Activated T-cell treated with anti-CD3 and anti-CD28 coated beads, Interleukin-2, amount 50 U/mL, for 4 hours (primary cell): ENCODE measurements around the gene RFXANK. TPM values are rescaled to one million over a fixed set of nuclear protein-coding genes. Genes with fewer than 3 reads are reported as not detected.
"Not testable (repeated sequence)": the region's sequence is repeated elsewhere in the genome, so short reads cannot be mapped to it uniquely, and the experiment has no call there.

Experiments used
- ATAC-seq, 2 donors: fragments of 200-7000 bp; cut with Tn5 transposase; one replicate each; pipeline ENCODE4 v1.10.0; 2021
- DNase-seq: peaks from one replicate; pipeline ENCODE4 v3.0.0-alpha.2; 2020
- H3K27me3 Mint-ChIP-seq: one replicate; pipeline ENCODE4 v1.8.0; 2021; ENCODE audit warnings: low read depth, mixed read lengths
- H3K36me3 Mint-ChIP-seq: one replicate; pipeline ENCODE4 v1.8.0; 2022; ENCODE audit warnings: mixed read lengths; ENCODE audit not compliant: insufficient read depth
- H3K4me1 Mint-ChIP-seq: one replicate; pipeline ENCODE4 v1.8.0; 2021; ENCODE audit warnings: low read depth, mixed read lengths
- H3K4me3 Mint-ChIP-seq: one replicate; pipeline ENCODE4 v1.8.0; 2021; ENCODE audit warnings: mild to moderate bottlenecking, moderate library complexity, mixed read lengths
- H3K9me3 Mint-ChIP-seq: one replicate; pipeline ENCODE4 v1.8.0; 2021; ENCODE audit warnings: mixed read lengths
- total RNA-seq, 3 donors: library from RNA; stranded (reverse); gene quantifications; one replicate each; pipeline ENCODE4 v1.2.1, GENCODE V29; 2021

The RFXANK gene
- total RNA-seq, 3 donors from 2014 or later = 110 to 120 (median 118) TPM

DNA sequence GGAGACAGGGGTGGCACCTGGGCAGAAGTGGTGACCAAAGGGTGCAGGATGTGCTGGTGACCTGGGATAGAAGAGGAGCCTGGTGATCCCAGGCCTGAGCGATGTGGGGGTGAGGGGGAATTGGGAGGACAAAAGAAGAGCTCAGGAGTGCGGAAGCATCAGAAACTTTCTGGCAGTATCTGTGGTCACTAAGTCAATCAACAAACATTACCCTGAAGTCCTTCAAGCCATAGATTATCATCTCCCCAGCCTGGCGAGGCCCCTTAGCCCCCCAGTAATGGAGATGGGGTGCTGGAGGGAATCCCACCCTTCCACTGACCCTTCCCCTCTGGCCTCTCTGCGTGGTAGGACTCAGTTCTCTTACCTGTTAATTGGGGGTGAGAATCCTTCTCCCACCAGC lies 32.5 kb upstream of the RFXANK start:
- Mint-ChIP-seq H3K27me3 (no peaks in the 10 kb centered on the region), H3K9me3 (no peaks in the 10 kb centered on the region), H3K36me3 (peaks cover 11% of the 10 kb centered on the region), H3K4me3 (no peak overlapping the region), H3K4me1 (no peaks in the 10 kb centered on the region)
- ATAC-seq (no peak), DNase-seq (no peak)

DNA sequence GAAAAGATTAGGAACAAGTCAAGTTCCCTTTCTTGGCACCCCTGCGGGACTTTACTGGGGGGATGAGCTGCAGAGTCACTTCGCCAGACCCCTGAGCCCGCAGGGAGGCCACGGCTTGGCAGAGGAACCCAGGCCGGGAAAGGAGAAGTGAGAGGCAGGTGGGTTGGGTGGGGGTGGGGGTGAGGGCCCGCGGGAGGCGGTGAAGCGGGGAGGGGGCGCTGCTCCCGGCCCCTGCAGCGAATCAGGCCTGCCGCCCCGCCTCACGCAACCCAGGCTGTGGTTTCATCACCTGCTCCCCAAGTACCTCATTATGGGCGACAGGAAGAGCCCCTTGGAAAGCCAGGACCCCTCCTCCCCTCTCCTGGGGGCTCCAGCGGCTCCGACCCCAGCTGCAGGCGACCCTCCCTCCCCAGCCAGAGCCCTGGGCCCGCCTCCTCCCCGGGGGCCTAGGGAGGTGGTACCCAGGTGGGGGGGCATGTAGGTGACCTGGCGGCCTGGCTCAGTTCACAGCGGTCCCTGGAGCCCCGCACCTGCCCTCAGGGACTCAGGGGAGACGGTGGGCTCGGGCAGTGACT lies 31.5 kb upstream of the RFXANK start:
- ATAC-seq (no peak), DNase-seq (no peak)
- no peaks in the 10 kb centered on the region for H3K9me3 Mint-ChIP-seq
- H3K4me3 Mint-ChIP-seq = no peak overlapping the region
- no peaks in the 10 kb centered on the region for H3K27me3 Mint-ChIP-seq
- H3K4me1 Mint-ChIP-seq = no peaks in the 10 kb centered on the region
- H3K36me3 Mint-ChIP-seq = peaks cover 10% of the 10 kb centered on the region

DNA sequence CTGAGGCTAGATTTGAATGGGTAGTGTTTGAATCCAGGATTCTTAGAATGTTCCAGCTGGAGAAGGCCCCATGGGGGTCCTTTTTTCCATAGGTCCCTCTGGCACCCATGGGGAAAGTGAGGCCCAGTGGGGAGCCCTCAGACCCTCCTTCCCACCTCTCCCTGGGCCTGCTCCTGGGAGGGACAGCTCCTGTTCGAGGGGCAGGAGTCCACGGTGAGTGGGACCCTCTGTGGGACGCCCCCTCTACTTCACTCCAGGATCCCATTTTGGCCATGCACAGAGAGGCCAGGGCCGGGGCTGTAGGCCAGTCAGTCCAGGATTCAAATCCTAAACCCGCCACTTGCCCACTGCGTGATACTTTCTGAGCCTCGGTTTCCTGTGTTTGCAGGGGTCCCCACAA lies 29.6 kb upstream of the RFXANK start:
- H3K4me3 Mint-ChIP-seq = no peak overlapping the region
- ATAC-seq = no peak
- H3K36me3 Mint-ChIP-seq = no peaks in the 10 kb centered on the region

DNA sequence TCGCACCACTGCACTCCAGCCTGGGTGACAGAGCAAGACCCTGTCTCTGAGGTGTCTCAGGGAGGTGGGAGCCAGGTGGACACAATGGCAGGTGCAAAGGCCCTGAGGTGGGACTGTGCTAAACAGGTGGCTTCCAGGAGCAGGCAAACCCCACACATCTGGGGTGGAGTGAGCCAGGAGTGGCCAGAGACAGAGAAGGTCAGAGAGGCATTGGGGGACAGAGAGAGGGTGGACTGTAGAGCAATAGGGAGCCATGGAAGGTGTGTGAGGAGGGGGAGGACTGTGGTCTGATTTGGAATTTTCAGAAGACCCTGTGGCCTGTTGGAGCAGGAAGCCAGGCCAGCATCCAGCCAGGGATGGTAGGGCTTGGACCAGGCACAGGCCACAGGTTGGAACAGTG lies 26.7 kb upstream of the RFXANK start:
- Mint-ChIP-seq H3K4me3 (no peak overlapping the region), H3K36me3 (no peaks in the 10 kb centered on the region), H3K27me3 (no peaks in the 10 kb centered on the region), H3K9me3 (no peaks in the 10 kb centered on the region), H3K4me1 (peaks cover 8% of the 10 kb centered on the region)
- ATAC-seq (no peak), DNase-seq (no peak)

More for the DNA sequence above, 29.6 kb upstream of the RFXANK start:
- DNase-seq = no peak
- no peaks in the 10 kb centered on the region for H3K27me3 Mint-ChIP-seq
- H3K4me1 Mint-ChIP-seq = no peaks in the 10 kb centered on the region
- H3K9me3 Mint-ChIP-seq = no peaks in the 10 kb centered on the region

DNA sequence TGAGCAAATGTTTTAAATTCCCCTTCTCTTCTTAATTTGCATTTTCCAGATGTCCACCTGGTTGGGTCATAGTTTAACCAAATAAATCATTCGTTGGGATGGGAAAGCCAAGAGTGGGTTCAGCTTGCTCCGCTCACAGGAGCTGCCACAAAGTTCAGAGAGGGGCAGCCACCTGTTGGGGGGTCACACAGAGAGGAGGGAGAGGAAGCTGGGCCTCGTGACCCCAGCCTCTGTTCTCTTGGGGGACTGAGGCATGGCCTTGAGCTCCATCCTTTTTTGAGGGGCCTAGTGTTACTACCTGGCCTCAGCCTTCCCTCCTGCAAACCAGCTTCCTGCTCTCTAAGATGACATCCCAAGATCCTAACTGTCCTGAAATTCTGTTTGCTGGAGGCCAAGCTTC lies 24.4 kb upstream of the RFXANK start:
- no peak for ATAC-seq
- no peak for DNase-seq
- Mint-ChIP-seq H3K36me3 (no peaks in the 10 kb centered on the region), H3K9me3 (no peaks in the 10 kb centered on the region), H3K4me1 (peaks cover 14% of the 10 kb centered on the region), H3K4me3 (no peak overlapping the region), H3K27me3 (no peaks in the 10 kb centered on the region)

DNA sequence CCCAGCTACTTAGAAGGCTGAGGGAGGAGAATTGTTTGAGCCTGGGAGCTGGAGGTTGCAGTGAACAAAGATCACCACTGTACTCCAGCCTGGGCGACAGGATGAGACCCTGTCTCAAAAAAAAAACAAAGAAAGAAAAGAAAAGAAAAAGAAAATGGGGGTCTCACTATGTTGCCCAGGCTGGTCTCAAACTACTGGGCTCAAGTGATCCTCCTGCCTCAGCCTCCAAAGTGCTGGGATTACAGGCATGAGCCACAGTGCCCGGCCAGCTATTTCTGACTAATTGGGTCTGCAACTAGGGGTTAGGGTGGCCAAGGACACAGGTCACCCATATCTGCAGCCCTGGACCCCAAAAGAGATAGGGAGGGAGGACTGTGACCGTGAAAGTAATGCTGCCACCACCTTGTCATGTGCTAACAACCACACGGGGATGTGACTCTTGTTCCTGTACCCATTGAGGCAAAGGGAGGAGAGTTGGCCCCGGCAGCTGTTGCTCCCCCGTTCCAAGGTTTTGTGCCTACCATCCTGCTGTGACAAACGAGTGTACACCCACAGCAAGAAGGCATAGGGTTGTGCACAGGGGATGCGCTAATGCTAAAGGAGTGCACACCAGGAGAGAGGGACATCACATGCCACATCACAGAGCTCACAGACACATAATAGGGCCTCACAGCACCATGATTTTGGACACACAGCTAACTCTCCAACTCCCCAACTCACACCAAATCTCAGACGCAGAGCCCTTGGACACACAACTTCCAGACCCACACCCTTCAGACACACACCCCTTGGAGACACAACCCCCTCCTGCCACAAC lies 22.6 kb upstream of the RFXANK start:
- DNase-seq (no peak), ATAC-seq (peak in 1 of 2 donors; percentile 11)
- no peaks in the 10 kb centered on the region for H3K27me3 Mint-ChIP-seq
- H3K4me1 Mint-ChIP-seq = peaks cover 14% of the 10 kb centered on the region
- H3K36me3 Mint-ChIP-seq = no peaks in the 10 kb centered on the region
- no peaks in the 10 kb centered on the region for H3K9me3 Mint-ChIP-seq
- H3K4me3 Mint-ChIP-seq = peak overlapping the region; percentile 37

DNA sequence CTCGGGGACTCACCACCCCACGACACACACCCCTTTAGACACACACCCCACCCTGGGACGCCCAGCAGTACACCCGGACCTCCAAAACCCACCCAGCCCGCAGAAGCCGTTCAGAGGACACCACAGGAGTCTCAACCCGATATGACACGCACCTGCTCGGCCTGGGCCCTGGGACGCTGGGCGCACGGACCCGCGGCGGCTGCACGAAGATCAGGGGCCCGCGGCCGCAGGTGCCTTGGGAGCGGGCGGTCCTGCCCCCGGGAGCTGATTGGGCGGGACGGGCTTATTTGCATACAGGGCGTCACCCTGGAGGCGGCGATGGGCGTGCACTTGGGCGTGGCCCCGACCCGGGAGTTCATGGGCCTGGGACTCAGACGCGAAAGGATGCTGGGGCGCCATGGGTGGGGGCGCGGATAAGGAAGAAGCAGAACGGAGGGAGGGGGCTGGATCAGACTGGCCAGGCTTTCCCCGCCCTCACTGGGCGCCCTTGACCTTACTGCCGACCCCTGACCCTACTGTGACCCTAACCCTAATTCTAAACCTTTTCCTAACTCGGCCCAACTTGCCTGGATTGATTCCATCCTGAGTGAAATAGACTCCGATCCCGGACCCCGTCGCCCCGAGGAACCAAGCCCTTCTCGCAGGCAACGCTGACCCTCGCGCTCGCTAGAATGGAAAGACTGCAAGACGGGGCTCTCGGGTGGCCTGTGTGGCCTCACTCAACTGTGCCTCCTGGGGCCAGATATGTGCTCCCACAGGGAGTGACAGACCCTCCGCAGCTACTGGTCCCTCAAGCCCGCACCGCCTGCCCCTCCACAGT lies 21.8 kb upstream of the RFXANK start, which contains the start of gene MEF2B:
Gene MEF2B (minus strand): TSS at position 211 of the 820 bp plus-strand sequence. CDS start 19,528 bp downstream, outside the sequence.
- Mint-ChIP-seq H3K4me3 (peak within 1 kb of the TSS; percentile 55), H3K9me3 (no peaks in the 10 kb centered on the region), H3K27me3 (no peaks in the 10 kb centered on the region), H3K4me1 (peaks cover 14% of the 10 kb centered on the region), H3K36me3 (no peaks in the 10 kb centered on the region)
- peak; percentile 98 for ATAC-seq
- DNase-seq = peak; percentile 67

DNA sequence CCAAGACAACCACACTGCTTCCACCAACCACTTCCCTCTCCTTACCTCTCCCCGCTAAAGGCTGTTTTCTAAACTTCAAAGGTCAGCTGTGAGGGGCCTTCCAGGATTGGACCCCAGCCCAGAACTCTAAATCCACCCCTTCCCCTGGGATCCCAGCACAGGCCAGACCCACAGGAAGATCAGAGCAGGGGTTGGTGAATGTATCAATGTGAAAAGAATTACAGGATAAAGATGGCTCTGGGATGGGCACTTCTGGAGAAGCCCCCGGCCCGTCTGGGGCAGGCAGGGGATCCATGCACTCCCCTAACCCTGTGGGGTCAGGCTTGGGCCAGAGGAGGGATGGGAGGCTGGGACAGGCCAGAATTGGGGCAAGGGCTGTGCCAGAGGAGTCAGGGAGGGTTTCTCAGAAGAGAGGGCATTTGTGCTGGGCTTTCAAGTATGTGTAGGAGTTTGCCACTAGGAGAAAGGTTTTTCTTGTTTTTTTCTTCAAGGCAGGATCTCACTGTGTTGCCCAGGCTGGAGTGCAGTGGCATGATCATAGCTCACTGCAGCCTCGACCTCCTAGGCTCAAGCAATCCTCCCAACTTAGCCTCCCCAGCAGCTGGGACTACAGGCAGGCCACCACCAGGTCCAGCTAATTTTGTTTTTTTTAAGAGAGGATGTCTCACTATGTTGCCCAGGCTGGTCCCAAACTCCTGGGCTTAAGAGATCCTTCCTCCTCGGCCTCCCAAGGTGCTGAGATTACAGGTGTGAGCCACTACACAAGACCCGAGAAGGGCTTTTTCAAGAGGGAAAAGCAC lies 21.0 kb upstream of the RFXANK start:
- ATAC-seq (no peak), DNase-seq (no peak)
- no peak overlapping the region for H3K4me3 Mint-ChIP-seq
- peaks cover 14% of the 10 kb centered on the region for H3K4me1 Mint-ChIP-seq
- no peaks in the 10 kb centered on the region for H3K9me3 Mint-ChIP-seq
- H3K36me3 Mint-ChIP-seq = no peaks in the 10 kb centered on the region
- H3K27me3 Mint-ChIP-seq = no peaks in the 10 kb centered on the region

DNA sequence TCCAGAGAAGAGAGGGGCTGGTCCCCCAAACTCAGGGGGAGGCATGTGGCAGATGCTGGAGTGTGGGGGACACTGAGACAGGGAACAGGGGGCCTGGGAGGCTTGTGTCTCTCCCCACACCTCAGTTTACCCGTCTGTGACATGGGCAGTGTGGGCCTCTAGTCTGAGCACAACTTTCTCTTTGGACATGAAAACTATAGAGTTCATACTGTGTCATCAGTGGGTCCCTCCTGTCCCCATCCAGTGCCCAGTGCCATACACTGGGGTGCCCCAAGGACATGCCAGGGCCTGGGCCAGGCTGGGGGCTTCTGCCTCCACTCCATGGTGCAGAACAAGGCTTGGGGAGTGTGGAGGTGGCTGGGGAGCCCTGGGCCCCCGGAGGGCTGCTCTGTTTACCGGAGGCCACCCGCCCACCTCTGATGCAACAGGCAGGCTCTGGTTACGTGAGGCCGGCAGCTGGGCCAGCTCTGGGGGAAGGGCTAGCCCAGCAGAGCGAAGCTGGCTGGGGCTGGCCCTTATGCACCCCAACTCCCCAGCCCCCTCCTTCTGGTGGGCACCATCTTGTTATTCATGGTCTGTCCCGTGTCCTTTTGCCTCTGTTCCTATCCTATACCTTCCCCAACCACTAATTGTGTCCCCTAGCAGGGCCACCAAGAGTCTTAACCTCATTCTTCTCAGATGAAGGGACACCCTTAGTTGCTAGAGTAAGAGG lies 20.1 kb upstream of the RFXANK start:
- Mint-ChIP-seq H3K27me3 (no peaks in the 10 kb centered on the region), H3K36me3 (no peaks in the 10 kb centered on the region), H3K9me3 (no peaks in the 10 kb centered on the region), H3K4me1 (peaks cover 14% of the 10 kb centered on the region), H3K4me3 (no peak overlapping the region)
- DNase-seq = no peak
- ATAC-seq = no peak

DNA sequence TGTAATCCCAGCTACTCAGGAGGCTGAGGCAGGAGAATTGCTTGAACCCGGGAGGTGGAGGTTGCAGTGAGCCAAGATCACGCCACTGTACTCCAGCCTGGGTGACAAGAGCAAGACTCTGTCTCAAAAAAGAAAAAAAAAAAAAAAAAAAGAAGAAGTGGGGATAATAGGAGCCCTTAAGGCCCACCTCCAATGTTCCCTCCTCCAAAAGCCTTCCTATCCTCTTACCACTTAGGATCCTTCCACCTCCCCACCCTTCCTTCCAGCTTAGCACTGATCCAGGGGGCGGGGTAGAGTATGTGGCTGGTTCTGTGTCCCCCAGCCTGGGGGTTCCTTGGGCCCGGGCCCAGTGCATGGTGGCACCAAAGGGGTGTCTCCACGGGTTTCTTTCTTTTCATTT lies 18.8 kb upstream of the RFXANK start:
- peaks cover 14% of the 10 kb centered on the region for H3K4me1 Mint-ChIP-seq
- not testable (repeated sequence) for H3K27me3 Mint-ChIP-seq, DNase-seq, H3K36me3 Mint-ChIP-seq, H3K9me3 Mint-ChIP-seq, ATAC-seq, H3K4me3 Mint-ChIP-seq

DNA sequence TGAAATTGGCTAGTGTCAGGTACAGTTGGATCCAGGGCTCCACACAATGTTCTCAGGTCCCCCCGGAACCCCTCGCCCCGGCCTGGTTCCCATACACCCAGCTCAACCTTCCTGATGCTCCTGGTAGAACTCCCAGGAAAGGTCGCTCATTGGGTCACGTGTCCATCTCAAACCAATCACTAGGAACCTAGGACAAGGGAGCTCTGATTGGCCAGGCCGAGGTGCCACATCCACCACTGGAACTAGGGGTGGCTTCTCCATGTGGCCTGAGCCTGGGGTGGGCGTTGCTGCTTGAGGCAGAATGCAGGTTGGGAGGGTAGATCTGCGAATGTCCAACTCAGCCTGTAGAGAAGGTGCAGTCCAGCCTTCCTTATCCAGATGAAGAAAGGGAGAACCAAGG lies 15.1 kb upstream of the RFXANK start:
- Mint-ChIP-seq H3K4me1 (no peaks in the 10 kb centered on the region), H3K4me3 (no peak overlapping the region), H3K36me3 (peaks cover 7% of the 10 kb centered on the region), H3K9me3 (no peaks in the 10 kb centered on the region), H3K27me3 (no peaks in the 10 kb centered on the region)
- DNase-seq (no peak), ATAC-seq (no peak)

DNA sequence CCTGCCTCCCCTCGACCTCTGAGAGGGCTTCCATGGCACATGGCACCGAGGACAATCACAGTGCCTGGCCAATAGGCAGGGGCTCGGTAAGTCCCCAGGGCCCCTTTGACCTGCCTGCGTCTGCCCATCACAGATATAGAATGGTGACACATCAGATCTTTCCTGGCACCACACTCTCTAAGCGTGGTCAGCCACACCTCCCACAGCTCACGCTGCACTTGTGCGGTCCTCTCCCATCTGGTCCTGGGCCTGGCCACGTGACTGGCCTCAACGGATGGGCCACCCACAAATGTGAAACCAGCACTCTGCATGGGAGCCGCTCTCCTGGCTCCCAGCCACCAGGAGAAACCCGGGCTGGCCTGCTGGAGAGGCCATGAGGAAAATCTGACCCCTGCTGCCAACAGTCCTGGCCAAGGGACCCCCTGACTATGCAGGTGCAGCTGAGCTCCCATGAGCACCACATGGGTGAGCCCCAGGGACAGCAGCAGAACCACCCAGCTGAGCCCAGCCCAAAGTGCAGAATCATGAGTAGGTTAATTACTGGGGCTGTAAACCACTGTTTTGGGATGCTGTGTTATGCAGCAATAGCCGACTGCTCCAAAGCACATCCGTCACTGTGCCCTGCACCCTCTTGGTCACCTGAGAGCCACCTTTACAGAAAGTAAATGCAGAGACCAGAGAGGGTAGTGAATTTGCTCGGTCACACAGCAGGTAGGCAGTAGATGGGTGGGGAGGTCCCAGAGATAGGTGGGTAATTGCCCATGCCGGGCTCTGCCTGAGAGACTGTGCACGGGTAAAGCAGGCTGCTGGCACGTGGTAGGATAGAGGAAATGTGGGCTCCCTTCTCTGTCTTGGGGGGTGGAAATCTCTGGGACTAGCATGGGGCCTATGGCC lies 12.3 kb upstream of the RFXANK start:
- H3K36me3 Mint-ChIP-seq = peaks cover 13% of the 10 kb centered on the region
- ATAC-seq (no peak), DNase-seq (no peak)
- H3K27me3 Mint-ChIP-seq = no peaks in the 10 kb centered on the region
- no peaks in the 10 kb centered on the region for H3K4me1 Mint-ChIP-seq
- H3K4me3 Mint-ChIP-seq = no peak overlapping the region
- H3K9me3 Mint-ChIP-seq = no peaks in the 10 kb centered on the region
